C1 segment of cervical spinal cord (tissue), 14 donors: Measurements from ENCODE around the gene SLC17A7.
A peak's percentile ranks its signal among the peaks of the same experiment; 100 is the strongest.
"Not testable (repeated sequence)": the region's sequence is repeated elsewhere in the genome, so short reads cannot be mapped to it uniquely, and the experiment has no call there.

Source experiments
- DNase-seq, 14 donors: peaks; one replicate each; lab custom pipeline; 2025; lab: John Stamatoyannopoulos, UW

Gene SLC17A7

GRCh38 chr19:49470615-49470978 is 29.3 kb upstream of the SLC17A7 start:
- DNase-seq: no peak

- DNase-seq: no peak
Measured at GRCh38 chr19:49469828-49470614, 28.7 kb upstream of the SLC17A7 start.

GRCh38 chr19:49468746-49469447 is 27.6 kb upstream of the SLC17A7 start:
- DNase-seq: no peak

GRCh38 chr19:49468199-49468598 is 26.9 kb upstream of the SLC17A7 start:
- DNase-seq: no peak

GRCh38 chr19:49465371-49465770 is 24.0 kb upstream of the SLC17A7 start:
- DNase-seq: no peak

- DNase-seq: no peak
Measured at GRCh38 chr19:49463960-49464740, 22.8 kb upstream of the SLC17A7 start.

GRCh38 chr19:49462492-49462891 is 21.2 kb upstream of the SLC17A7 start:
- no peak for DNase-seq

GRCh38 chr19:49461656-49462055 is 20.3 kb upstream of the SLC17A7 start:
- DNase-seq: no peak

- DNase-seq: not testable (repeated sequence)
Measured at GRCh38 chr19:49461130-49461529, 19.8 kb upstream of the SLC17A7 start.

- DNase-seq: no peak
Measured at GRCh38 chr19:49459388-49459787, 18.1 kb upstream of the SLC17A7 start.

- DNase-seq: no peak
Measured at GRCh38 chr19:49458567-49458903, 17.2 kb upstream of the SLC17A7 start.

- DNase-seq: no peak
Measured at GRCh38 chr19:49456326-49456725, 15.0 kb upstream of the SLC17A7 start.

- no peak for DNase-seq
Measured at GRCh38 chr19:49455773-49456172, 14.4 kb upstream of the SLC17A7 start.

GRCh38 chr19:49453757-49454240 is 12.5 kb upstream of the SLC17A7 start:
- no peak for DNase-seq

- DNase-seq: peak; percentile 93 to 99 (median 98)
Measured at GRCh38 chr19:49453013-49453756, 11.9 kb upstream of the SLC17A7 start, which contains the start of gene ALDH16A1. Gene ALDH16A1, plus strand, starts transcription at chr19:49453225. Its CDS starts 107 bp downstream, at chr19:49453332.

- peak; percentile 35 to 99 (median 88) for DNase-seq
Measured at GRCh38 chr19:49451430-49452181, 10.3 kb upstream of the SLC17A7 start, which contains the start of gene PIH1D1. Gene PIH1D1, minus strand, starts transcription at chr19:49451814. Its CDS starts 240 bp downstream, at chr19:49451574.

- no peak for DNase-seq
Measured at GRCh38 chr19:49450405-49450804, 9.1 kb upstream of the SLC17A7 start.

- DNase-seq: no peak
Measured at GRCh38 chr19:49448432-49448786, 7.1 kb upstream of the SLC17A7 start.

- DNase-seq: peak in 2 of 14 donors; percentile 8 to 14
Measured at GRCh38 chr19:49447485-49448431, 6.4 kb upstream of the SLC17A7 start.
